Mesenteric fat pad (tissue), 1 donor: ENCODE data around the gene TEAD1. TPM values are rescaled to one million over a fixed set of nuclear protein-coding genes. Genes with fewer than 3 reads are reported as not detected.

ENCODE experiments used
- DNase-seq: peaks from one replicate; pipeline ENCODE4 v3.0.0-alpha.2; 2020; ENCODE audit warnings: low spot score
- total RNA-seq: library from RNA; stranded (reverse); fragmentation: NEBNext Ultra II Directional; extraction: Animal tissue kit (Norgen Biotek cat#: 25700); gene quantifications from one replicate; pipeline ENCODE4 v1.2.1, GENCODE V29; 2021
- donor health status: DM: yes; HTN: yes; CAD: no.

TEAD1 gene
- total RNA-seq, 1 donor from 2014 or later: 150 TPM

- no peak for DNase-seq
Measured at GRCh38 chr11:12975195-12975594, 301.0 kb downstream of the TEAD1 start.

GRCh38 chr11:12979928-12980689 is 305.9 kb downstream of the TEAD1 start:
- no peak for DNase-seq

- DNase-seq: no peak
Measured at GRCh38 chr11:12981676-12982522, 307.7 kb downstream of the TEAD1 start.

GRCh38 chr11:12983336-12983735 is 309.1 kb downstream of the TEAD1 start:
- no peak for DNase-seq

- DNase-seq: no peak
Measured at GRCh38 chr11:12986194-12986898, 312.1 kb downstream of the TEAD1 start.

- no peak for DNase-seq
Measured at GRCh38 chr11:12989428-12990161, 315.4 kb downstream of the TEAD1 start.

- DNase-seq: no peak
Measured at GRCh38 chr11:12990162-12990480, 315.9 kb downstream of the TEAD1 start.

- DNase-seq: no peak
Measured at GRCh38 chr11:12991426-12991825, 317.2 kb downstream of the TEAD1 start.

GRCh38 chr11:12993626-12994025 is 319.4 kb downstream of the TEAD1 start:
- DNase-seq: no peak
